Kidney (tissue), 14 donors: ENCODE results near the gene GALR3. TPM values are rescaled to one million over a fixed set of nuclear protein-coding genes. Genes with fewer than 3 reads are reported as not detected.
"Not testable (repeated sequence)": the region's sequence is repeated elsewhere in the genome, so short reads cannot be mapped to it uniquely, and the experiment has no call there.

Source experiments
- DNase-seq, 5 donors: peaks; one replicate each; pipeline ENCODE4 v3.0.0-alpha.2; 2013 to 2020
- FAIRE-seq: peaks from 2 replicates; lab custom pipeline; 2012; peaks lifted over from hg19 to GRCh38; lab: Jason Lieb, UNC
- H3K27ac ChIP-seq, 2 donors: one replicate each; pipeline ENCODE4 v1.7.0; 2013; ENCODE audit warnings: low read depth in 2 of 2, low read length in 2 of 2, inconsistent platforms in 1 of 2
- H3K27me3 ChIP-seq: one replicate; pipeline ENCODE4 v1.7.1; 2013; ENCODE audit warnings: low read length, inconsistent platforms; ENCODE audit not compliant: control insufficient read depth, insufficient read depth
- H3K36me3 ChIP-seq, 3 donors: one replicate each; pipeline versions ENCODE4 v1.7.0 to v1.7.1; 2013; ENCODE audit warnings: low read length in 3 of 3, control low read depth in 1 of 3, inconsistent platforms in 1 of 3; ENCODE audit not compliant: insufficient read depth in 3 of 3, control insufficient read depth in 2 of 3
- H3K4me1 ChIP-seq, 3 donors: one replicate each; pipeline versions ENCODE4 v1.7.0 to v1.7.1; 2013; ENCODE audit warnings: low read length in 3 of 3, inconsistent platforms in 1 of 3, low read depth in 1 of 3; ENCODE audit not compliant: control insufficient read depth in 2 of 3, insufficient read depth in 2 of 3
- H3K4me3 ChIP-seq, 3 donors: one replicate each; pipeline versions ENCODE4 v1.7.0 to v1.8.1; 2013; ENCODE audit warnings: low read length in 3 of 3, control low read depth in 1 of 3, inconsistent platforms in 1 of 3
- H3K9ac ChIP-seq, 3 donors: one replicate each; pipeline versions ENCODE4 v1.7.0 to v1.7.1; 2013; ENCODE audit warnings: low read length in 3 of 3, control low read depth in 1 of 3, inconsistent platforms in 1 of 3
- H3K9me3 ChIP-seq, 3 donors: one replicate each; pipeline versions ENCODE4 v1.7.0 to v1.7.1; 2013; ENCODE audit warnings: low read length in 3 of 3, control low read depth in 1 of 3, inconsistent platforms in 1 of 3; ENCODE audit not compliant: control insufficient read depth in 2 of 3, insufficient read depth in 1 of 3
- CTCF ChIP-seq: IDR thresholded peaks from 3 replicates; pipeline ENCODE4 v1.5.1; 2012; ENCODE audit warnings: mild to moderate bottlenecking, moderate library complexity, borderline replicate concordance; ENCODE audit not compliant: insufficient read depth; ENCODE audit errors: extremely low read depth
- intact Hi-C: fragments of 100-400 bp; cut with DNase I; formaldehyde crosslinking; loops from one replicate; pipeline ENCODE4 v1.11.1; 2022
- polyA plus RNA-seq: library from polyadenylated mRNA; stranded (reverse); fragments of 350-450 nt; fragmentation: Illumina TruSeq; extraction: RNeasy Lipid Tissue Mini Kit (QIAGEN cat#74804); gene quantifications from one replicate; pipeline ENCODE4 v1.2.3, GENCODE V29; 2014; ENCODE audit warnings: low read depth, low replicate concordance; ENCODE audit not compliant: insufficient read depth
- total RNA-seq: library from RNA; stranded (reverse); fragmentation: NEBNext Ultra II Directional; extraction: Animal tissue kit (Norgen Biotek cat#: 25700); gene quantifications from one replicate; pipeline ENCODE4 v1.2.1, GENCODE V29; 2021
- donor health status: control.
- donor health status: control.
- donor health status: control.
- donor health status: control.
- donor health status: control.
- donor health status: DM: yes; HTN: yes; CAD: no.
- donor health status: Normal renal cell carcinoma (clear cell type).

GALR3 gene
- total and polyA plus RNA-seq, 2 donors from 2014 or later = not detected

- H3K9ac ChIP-seq = peak overlapping the region in 1 of 3 donors; percentile 22
These were observed 25.2 kb upstream of the GALR3 start for GRCh38 chr22:37797874-37798500.

GRCh38 chr22:37799979-37800378 lies 23.2 kb upstream of the GALR3 start:
- intact Hi-C loops = loop anchor here (10.0 kb wide), 1 partner anchor 155 kb away; no protein-coding TSS in a partner anchor
- not testable (repeated sequence) for H3K27ac ChIP-seq

More at GRCh38 chr22:37797874-37798500, 25.2 kb upstream of the GALR3 start:
- Histone ChIP-seq H3K27me3 (no peaks in the 10 kb centered on the region), H3K27ac (no peak overlapping the region), H3K9me3 (no peaks in the 10 kb centered on the region), H3K4me3 (peak overlapping the region in 1 of 3 donors; percentile 37), H3K4me1 (peaks cover 0 to 5% (median 1%) of the 10 kb centered on the region in 3 donors), H3K36me3 (no peaks in the 10 kb centered on the region)
- no peak for FAIRE-seq
- peak in 2 of 5 donors; percentile 37 to 61 for DNase-seq
- TF ChIP-seq CTCF = no peak
- intact Hi-C loops = loop anchor here (10.0 kb wide), 1 partner anchor 153 kb away; no protein-coding TSS in a partner anchor

GRCh38 chr22:37801946-37802309 lies 21.3 kb upstream of the GALR3 start:
- Histone ChIP-seq H3K27me3 (no peaks in the 10 kb centered on the region), H3K27ac (no peak overlapping the region), H3K4me3 (peak overlapping the region; percentile 41 to 71 (median 50)), H3K4me1 (peaks cover 0 to 15% (median 13%) of the 10 kb centered on the region in 3 donors), H3K9me3 (no peaks in the 10 kb centered on the region), H3K9ac (peak overlapping the region in 2 of 3 donors; percentile 32 to 80), H3K36me3 (no peaks in the 10 kb centered on the region)
- FAIRE-seq (no peak), DNase-seq (peak in 3 of 5 donors; percentile 62 to 83 (median 79))
- TF ChIP-seq CTCF = no peak
- intact Hi-C loops = no loop called here

More at GRCh38 chr22:37799979-37800378, 23.2 kb upstream of the GALR3 start:
- not testable (repeated sequence) for FAIRE-seq, H3K9ac ChIP-seq, H3K27me3 ChIP-seq, DNase-seq, H3K4me1 ChIP-seq, H3K36me3 ChIP-seq, H3K4me3 ChIP-seq, H3K9me3 ChIP-seq

GRCh38 chr22:37802310-37803194 lies 20.6 kb upstream of the GALR3 start:
- no peak for FAIRE-seq

More at GRCh38 chr22:37802310-37803194, 20.6 kb upstream of the GALR3 start:
- no peaks in the 10 kb centered on the region for H3K9me3 ChIP-seq
- no peaks in the 10 kb centered on the region for H3K36me3 ChIP-seq
- H3K9ac ChIP-seq = peak overlapping the region; percentile 33 to 80 (median 60)
- H3K27ac ChIP-seq = peak overlapping the region; percentile 28 to 71
- peak; percentile 81 to 92 (median 89) for DNase-seq
- H3K4me3 ChIP-seq = peak overlapping the region; percentile 50 to 71 (median 60)
- intact Hi-C loops = no loop called here
- no peak for TF ChIP-seq CTCF
- no peaks in the 10 kb centered on the region for H3K27me3 ChIP-seq
- H3K4me1 ChIP-seq = peaks cover 0 to 15% (median 13%) of the 10 kb centered on the region in 3 donors
